ENCODE measurements around the gene PLEKHA7.

DNA sequence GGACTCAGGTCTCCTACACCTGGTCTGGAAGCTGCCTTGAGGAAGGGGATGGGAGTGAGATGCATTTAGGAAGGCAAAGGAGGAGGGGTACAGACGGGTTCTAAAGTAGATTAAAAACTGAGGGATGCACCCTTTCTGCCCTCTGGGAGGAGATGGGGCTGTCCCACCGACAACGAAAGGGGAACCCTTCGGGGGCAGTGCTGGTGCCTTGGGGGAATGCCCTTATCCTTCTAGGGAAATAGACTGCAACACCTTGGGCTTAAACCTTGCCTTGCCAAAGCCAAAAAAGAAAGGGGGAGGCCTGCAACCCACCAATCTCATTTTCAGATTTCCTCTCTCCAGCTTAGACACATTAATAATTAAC is 89.8 kb downstream of the PLEKHA7 start:
- TF ChIP-seq POLR2AphosphoS5 (IDR thresholded peaks at IDR 0.05), result no peak
- TF ChIP-seq, protein P1, sequence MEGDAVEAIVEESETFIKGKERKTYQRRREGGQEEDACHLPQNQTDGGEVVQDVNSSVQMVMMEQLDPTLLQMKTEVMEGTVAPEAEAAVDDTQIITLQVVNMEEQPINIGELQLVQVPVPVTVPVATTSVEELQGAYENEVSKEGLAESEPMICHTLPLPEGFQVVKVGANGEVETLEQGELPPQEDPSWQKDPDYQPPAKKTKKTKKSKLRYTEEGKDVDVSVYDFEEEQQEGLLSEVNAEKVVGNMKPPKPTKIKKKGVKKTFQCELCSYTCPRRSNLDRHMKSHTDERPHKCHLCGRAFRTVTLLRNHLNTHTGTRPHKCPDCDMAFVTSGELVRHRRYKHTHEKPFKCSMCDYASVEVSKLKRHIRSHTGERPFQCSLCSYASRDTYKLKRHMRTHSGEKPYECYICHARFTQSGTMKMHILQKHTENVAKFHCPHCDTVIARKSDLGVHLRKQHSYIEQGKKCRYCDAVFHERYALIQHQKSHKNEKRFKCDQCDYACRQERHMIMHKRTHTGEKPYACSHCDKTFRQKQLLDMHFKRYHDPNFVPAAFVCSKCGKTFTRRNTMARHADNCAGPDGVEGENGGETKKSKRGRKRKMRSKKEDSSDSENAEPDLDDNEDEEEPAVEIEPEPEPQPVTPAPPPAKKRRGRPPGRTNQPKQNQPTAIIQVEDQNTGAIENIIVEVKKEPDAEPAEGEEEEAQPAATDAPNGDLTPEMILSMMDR (IDR thresholded peaks at IDR 0.05), result no peak

All from suprapubic skin (tissue), 3 donors.